ENCODE data around the gene EGFR.

GRCh38 chr7:55181762-55182161, 162.9 kb downstream of the EGFR start:
- no peak for TF ChIP-seq GABPA (IDR thresholded peaks at IDR 0.05; ENCODE audit: low read depth)
- TF ChIP-seq POLR2AphosphoS5 (IDR thresholded peaks at IDR 0.05; ENCODE audit: low read depth, low read length): no peak
- TF ChIP-seq MXI1 (IDR thresholded peaks at IDR 0.05; ENCODE audit: low read depth, low read length): no peak

All from SK-N-SH (cell line).